Neural crest cell (in vitro differentiated cells): ENCODE data around the gene SPSB4. TPM values are rescaled to one million over a fixed set of nuclear protein-coding genes. Genes with fewer than 3 reads are reported as not detected.
"Not testable (repeated sequence)": the region's sequence is repeated elsewhere in the genome, so short reads cannot be mapped to it uniquely, and the experiment has no call there.

Source experiments
- DNase-seq: peaks from one replicate; pipeline ENCODE4 v3.0.0; 2021; ENCODE audit warnings: low read depth, mixed read lengths, low spot score
- H3K27ac Mint-ChIP-seq: one replicate; pipeline ENCODE4 v1.8.0; 2021; ENCODE audit warnings: mild to moderate bottlenecking, mixed read lengths; ENCODE audit not compliant: unreplicated experiment
- H3K27me3 Mint-ChIP-seq: 2 replicates; pipeline ENCODE4 v1.8.0; 2021; ENCODE audit warnings: low read depth, mild to moderate bottlenecking, mixed read lengths
- H3K36me3 Mint-ChIP-seq: 2 replicates; pipeline ENCODE4 v1.8.0; 2021; ENCODE audit warnings: low read depth, mild to moderate bottlenecking, mixed read lengths
- H3K4me1 Mint-ChIP-seq: 2 replicates; pipeline ENCODE4 v1.8.0; 2021; ENCODE audit warnings: mixed read lengths
- H3K4me3 Mint-ChIP-seq: one replicate; pipeline ENCODE4 v1.8.0; 2021; ENCODE audit warnings: mild to moderate bottlenecking, mixed read lengths
- H3K9me3 Mint-ChIP-seq: 2 replicates; pipeline ENCODE4 v1.8.0; 2021; ENCODE audit warnings: mixed read lengths
- CTCF ChIP-seq: fragments of 200-600 bp; sonication (generic); conservative IDR thresholded peaks from 2 replicates; pipeline ENCODE4 v1.5.0; 2021; ENCODE audit warnings: antibody characterized with exemption, mild to moderate bottlenecking
- total RNA-seq: library from RNA; stranded (reverse); gene quantifications from 2 replicates; pipeline ENCODE4 v1.2.1, GENCODE V29; 2021

SPSB4 gene
- total RNA-seq, 1 donor from 2014 or later, result 35.1 TPM

- no peak for DNase-seq
- H3K27ac Mint-ChIP-seq, result no peak overlapping the region
- no peak overlapping the region for H3K4me3 Mint-ChIP-seq
- H3K4me1 Mint-ChIP-seq, result peaks cover 48% of the 10 kb centered on the region
- no peak for TF ChIP-seq CTCF
- H3K36me3 Mint-ChIP-seq, result peaks cover 21% of the 10 kb centered on the region
- no peaks in the 10 kb centered on the region for H3K9me3 Mint-ChIP-seq
- H3K27me3 Mint-ChIP-seq, result no peaks in the 10 kb centered on the region
Observed at GRCh38 chr3:141110322-141110721, 59.2 kb downstream of the SPSB4 start.

- Mint-ChIP-seq H3K36me3 (peaks cover 21% of the 10 kb centered on the region), H3K4me1 (peaks cover 40% of the 10 kb centered on the region), H3K27ac (no peak overlapping the region), H3K27me3 (no peaks in the 10 kb centered on the region), H3K4me3 (no peak overlapping the region), H3K9me3 (no peaks in the 10 kb centered on the region)
- no peak for TF ChIP-seq CTCF
- no peak for DNase-seq
Observed at GRCh38 chr3:141111364-141112155, 60.4 kb downstream of the SPSB4 start.

GRCh38 chr3:141112686-141113297 is 61.6 kb downstream of the SPSB4 start:
- H3K27me3 Mint-ChIP-seq, result no peaks in the 10 kb centered on the region
- peaks cover 32% of the 10 kb centered on the region for H3K4me1 Mint-ChIP-seq
- no peak for DNase-seq
- TF ChIP-seq CTCF, result no peak
- no peak overlapping the region for H3K27ac Mint-ChIP-seq
- no peak overlapping the region for H3K4me3 Mint-ChIP-seq
- H3K36me3 Mint-ChIP-seq, result peaks cover 23% of the 10 kb centered on the region
- H3K9me3 Mint-ChIP-seq, result no peaks in the 10 kb centered on the region

- H3K4me1 Mint-ChIP-seq, result peaks cover 24% of the 10 kb centered on the region
Observed at GRCh38 chr3:141113680-141114079, 62.5 kb downstream of the SPSB4 start.

GRCh38 chr3:141114179-141114745 is 63.1 kb downstream of the SPSB4 start:
- H3K4me3 Mint-ChIP-seq, result no peak overlapping the region
- TF ChIP-seq CTCF, result no peak
- H3K4me1 Mint-ChIP-seq, result peaks cover 18% of the 10 kb centered on the region
- H3K27ac Mint-ChIP-seq, result peak overlapping the region; percentile 78
- H3K27me3 Mint-ChIP-seq, result no peaks in the 10 kb centered on the region
- H3K9me3 Mint-ChIP-seq, result peaks cover 11% of the 10 kb centered on the region
- DNase-seq, result no peak
- peaks cover 25% of the 10 kb centered on the region for H3K36me3 Mint-ChIP-seq

More at GRCh38 chr3:141113680-141114079, 62.5 kb downstream of the SPSB4 start:
- peaks cover 22% of the 10 kb centered on the region for H3K36me3 Mint-ChIP-seq
- not testable (repeated sequence) for H3K9me3 Mint-ChIP-seq, H3K27me3 Mint-ChIP-seq, DNase-seq, H3K27ac Mint-ChIP-seq, H3K4me3 Mint-ChIP-seq
